Vagina (tissue), 2 donors: ENCODE measurements around the gene MS4A4A. TPM values are rescaled to one million over a fixed set of nuclear protein-coding genes. Genes with fewer than 3 reads are reported as not detected.

ENCODE experiments used
- DNase-seq, 2 donors: peaks; one replicate each; pipeline ENCODE4 v3.0.0-alpha.2; 2017; ENCODE audit errors: extremely low spot score in 2 of 2
- H3K27ac ChIP-seq: fragments of 200-600 bp; sonication (generic); one replicate; pipeline ENCODE4 v1.5.1; 2019
- H3K27me3 ChIP-seq: fragments of 200-600 bp; sonication (generic); one replicate; pipeline ENCODE4 v1.5.1; 2019
- H3K36me3 ChIP-seq, 2 donors: fragments of 200-600 bp; sonication (generic); one replicate each; pipeline ENCODE4 v1.5.1; 2017 to 2019
- H3K4me1 ChIP-seq: fragments of 200-600 bp; sonication (generic); one replicate; pipeline ENCODE4 v1.5.1; 2019
- H3K4me3 ChIP-seq, 2 donors: fragments of 200-600 bp; sonication (generic); 1 replicate in 1 of 2; 2 replicates in 1 of 2; pipeline ENCODE4 v1.5.1; 2016 to 2019
- H3K9me3 ChIP-seq: fragments of 200-600 bp; sonication (generic); one replicate; pipeline ENCODE4 v1.5.1; 2019
- CTCF ChIP-seq, 3 experiments: fragments of 450-650 bp in 2 of 3; fragments of 200-600 bp in 1 of 3; sonication (generic) in 1 of 3; IDR thresholded peaks; one replicate each; pipeline ENCODE4 v1.5.1; 2017 to 2019; ENCODE audit warnings: antibody characterized with exemption in 3 of 3, mild to moderate bottlenecking in 2 of 3, moderate library complexity in 2 of 3
- POLR2A ChIP-seq, 2 donors: fragments of 450-650 bp; IDR thresholded peaks; one replicate each; pipeline ENCODE4 v1.6.1; 2017; ENCODE audit warnings: antibody characterized with exemption in 2 of 2, mild to moderate bottlenecking in 2 of 2, moderate library complexity in 2 of 2
- POLR2AphosphoS5 ChIP-seq, 2 donors: sonication (generic); formaldehyde crosslinking; IDR thresholded peaks; one replicate each; pipeline ENCODE4 v1.9.0; 2017; ENCODE audit warnings: antibody characterized with exemption in 2 of 2, mild to moderate bottlenecking in 2 of 2, low read depth in 1 of 2; ENCODE audit not compliant: insufficient read depth in 1 of 2
- intact Hi-C: fragments of 100-400 bp; cut with DNase I; formaldehyde crosslinking; loops from one replicate; pipeline ENCODE4 v1.15.1; 2023
- total RNA-seq: library from RNA; depleted of rRNA; stranded (reverse); fragments of >200 nt; gene quantifications from one replicate; pipeline ENCODE4 v1.2.3, GENCODE V29; 2016

The MS4A4A gene
- total RNA-seq, 1 donor from 2014 or later = 10.3 TPM

DNA sequence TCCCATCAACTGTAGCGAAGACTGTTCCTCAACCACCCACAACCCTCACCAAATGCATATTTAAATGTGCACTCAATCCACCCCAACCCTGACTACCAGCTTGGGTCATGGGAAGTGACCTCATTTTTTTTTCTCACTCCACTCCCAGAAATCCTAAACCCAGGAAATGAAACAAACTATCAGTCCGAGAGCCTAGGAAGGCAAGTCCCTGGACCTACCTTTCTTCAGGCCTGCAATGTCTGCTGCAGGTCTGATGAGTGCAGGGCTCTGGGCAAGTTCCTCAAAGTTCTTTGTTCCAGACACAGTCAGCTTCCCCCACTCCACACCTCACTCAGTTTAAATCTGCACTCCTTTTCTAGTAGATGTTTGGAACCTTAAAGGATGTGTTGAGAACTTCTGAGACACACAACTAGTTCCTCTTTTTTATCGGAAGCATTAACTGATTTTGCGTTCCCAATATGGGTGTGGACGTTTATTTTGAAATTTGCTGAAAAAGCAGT lies 37.7 kb upstream of the MS4A4A start, which contains the start of gene MS4A4E:
Gene MS4A4E (minus strand): TSS at position 398 of the 500 bp plus-strand sequence. CDS start 13,082 bp downstream, outside the sequence.
- Histone ChIP-seq H3K4me1 (no peaks in the 10 kb centered on the region), H3K4me3 (no peak within 1 kb of the TSS), H3K9me3 (no peaks in the 10 kb centered on the region), H3K36me3 (no peaks in the 10 kb centered on the region), H3K27ac (no peak within 1 kb of the TSS), H3K27me3 (no peaks in the 10 kb centered on the region)
- intact Hi-C loops = no loop called here
- DNase-seq = no peak
- TF ChIP-seq CTCF (IDR thresholded peaks at IDR 0.05) (no peak), POLR2A (IDR thresholded peaks at IDR 0.05) (no peak), POLR2AphosphoS5 (IDR thresholded peaks at IDR 0.05; ENCODE audit: insufficient read depth in 1 of 2, low read depth in 1 of 2) (no peak)

GRCh38 chr11:60251485-60252212 lies 28.8 kb upstream of the MS4A4A start:
- intact Hi-C loops = no loop called here
- no peaks in the 10 kb centered on the region for H3K4me1 ChIP-seq
- DNase-seq = no peak
- H3K9me3 ChIP-seq = no peaks in the 10 kb centered on the region
- no peaks in the 10 kb centered on the region for H3K36me3 ChIP-seq
- H3K27me3 ChIP-seq = no peaks in the 10 kb centered on the region
- no peak overlapping the region for H3K4me3 ChIP-seq
- TF ChIP-seq CTCF (IDR thresholded peaks at IDR 0.05) = peak in 1 of 3 experiments; percentile 15
- TF ChIP-seq POLR2AphosphoS5 (IDR thresholded peaks at IDR 0.05; ENCODE audit: insufficient read depth in 1 of 2, low read depth in 1 of 2) = no peak
- TF ChIP-seq POLR2A (IDR thresholded peaks at IDR 0.05) = no peak
- no peak overlapping the region for H3K27ac ChIP-seq

DNA sequence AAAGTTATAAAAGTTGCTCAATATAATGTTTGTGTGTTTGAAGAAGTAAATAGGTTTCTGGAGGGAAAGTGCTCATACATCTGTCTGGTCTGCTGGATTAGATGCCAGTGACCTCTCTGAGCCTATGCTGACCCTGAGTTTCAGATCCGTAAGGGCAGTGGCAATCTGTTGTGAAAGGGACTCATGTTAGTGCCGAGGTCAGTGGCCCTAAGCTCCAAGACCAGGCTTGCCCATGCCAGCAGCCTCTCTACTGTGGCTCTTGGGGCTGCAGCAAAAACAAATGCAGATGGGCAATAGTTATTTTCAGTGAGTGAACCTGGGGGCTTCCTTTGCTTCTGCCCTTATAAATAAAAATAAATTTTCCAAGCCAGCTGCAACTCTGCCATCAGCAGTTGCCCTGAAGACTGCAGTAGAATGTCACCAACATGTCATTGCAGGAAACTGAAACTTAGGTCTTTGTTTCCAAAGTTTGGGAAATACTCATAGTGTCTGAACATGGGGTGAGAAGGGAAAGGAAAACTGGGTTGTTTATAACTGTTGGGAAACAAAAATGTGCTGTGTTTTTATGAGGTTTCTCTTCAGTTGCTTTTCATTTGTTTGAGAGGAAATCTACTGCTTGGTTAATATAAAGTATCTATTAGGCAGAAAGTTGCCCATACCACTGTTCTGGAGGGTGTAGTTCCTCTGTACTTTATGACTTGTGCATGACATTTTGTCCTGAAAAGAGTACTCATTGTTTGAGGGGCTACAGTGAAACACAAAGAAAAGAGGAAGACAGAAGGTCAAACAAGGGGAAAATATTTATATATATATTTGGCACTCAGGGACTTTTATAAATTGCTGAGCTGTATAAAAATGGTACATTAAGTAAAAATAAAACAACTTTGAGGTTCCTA lies 28.0 kb upstream of the MS4A4A start:
- no peak overlapping the region for H3K4me3 ChIP-seq
- intact Hi-C loops = no loop called here
- TF ChIP-seq POLR2A (IDR thresholded peaks at IDR 0.05) (no peak), POLR2AphosphoS5 (IDR thresholded peaks at IDR 0.05; ENCODE audit: insufficient read depth in 1 of 2, low read depth in 1 of 2) (no peak), CTCF (IDR thresholded peaks at IDR 0.05) (no peak)

DNA sequence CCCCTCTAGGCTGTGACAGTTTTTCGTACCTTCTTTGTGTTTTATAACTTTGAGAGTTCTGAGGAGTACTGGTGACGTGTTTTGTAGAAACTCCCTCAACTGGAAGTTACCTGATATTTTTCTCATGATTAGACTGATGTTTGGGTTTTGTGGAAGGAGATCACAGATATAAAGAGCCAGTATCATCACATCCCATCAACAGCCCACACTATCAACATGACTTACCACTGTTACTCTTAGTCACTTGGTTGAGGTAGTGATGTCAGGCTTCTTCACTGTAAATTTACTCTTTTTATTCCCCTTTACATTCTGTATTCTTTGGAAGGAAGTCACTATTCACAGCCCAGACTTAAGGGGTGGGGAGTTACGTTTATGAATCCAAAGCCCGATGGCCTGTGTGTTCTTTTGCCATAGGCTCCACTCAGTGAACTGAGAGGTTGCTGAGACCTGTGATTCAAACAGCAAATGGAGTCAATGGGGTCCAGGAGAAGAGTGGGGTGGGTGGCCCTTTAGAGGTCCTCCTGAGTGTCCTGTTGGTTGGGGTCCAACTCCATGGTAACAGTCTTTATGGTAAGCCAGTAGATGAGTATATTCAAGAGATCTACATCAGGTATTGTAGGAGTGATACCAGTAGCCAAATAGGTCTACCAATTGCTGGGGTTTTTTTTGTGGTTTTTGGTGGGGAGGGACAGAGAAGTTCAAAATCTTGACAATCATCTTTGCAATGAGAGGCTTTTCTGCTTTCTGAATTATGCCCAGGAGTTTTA lies 22.3 kb upstream of the MS4A4A start:
- no peak for DNase-seq
- no peak overlapping the region for H3K27ac ChIP-seq
- H3K36me3 ChIP-seq = no peaks in the 10 kb centered on the region
- intact Hi-C loops = no loop called here
- H3K9me3 ChIP-seq = no peaks in the 10 kb centered on the region
- no peaks in the 10 kb centered on the region for H3K4me1 ChIP-seq
- H3K27me3 ChIP-seq = no peaks in the 10 kb centered on the region
- no peak overlapping the region for H3K4me3 ChIP-seq
- TF ChIP-seq POLR2AphosphoS5 (IDR thresholded peaks at IDR 0.05; ENCODE audit: insufficient read depth in 1 of 2, low read depth in 1 of 2) (no peak), POLR2A (IDR thresholded peaks at IDR 0.05) (no peak), CTCF (IDR thresholded peaks at IDR 0.05) (no peak)

More for the DNA sequence above, 28.0 kb upstream of the MS4A4A start:
- no peaks in the 10 kb centered on the region for H3K36me3 ChIP-seq
- H3K27me3 ChIP-seq = no peaks in the 10 kb centered on the region
- H3K4me1 ChIP-seq = no peaks in the 10 kb centered on the region
- H3K27ac ChIP-seq = no peak overlapping the region
- H3K9me3 ChIP-seq = no peaks in the 10 kb centered on the region
- DNase-seq = no peak
